Measurements from ENCODE around the gene GOLGA5. TPM values are rescaled to one million over a fixed set of nuclear protein-coding genes. Genes with fewer than 3 reads are reported as not detected.

Gene GOLGA5
- total and polyA plus RNA-seq, 2 of the 13 experiments (the other 11 are each of a cell fraction or from before 2014, with no cell fraction given) = 31.0 to 40.0 TPM

DNA sequence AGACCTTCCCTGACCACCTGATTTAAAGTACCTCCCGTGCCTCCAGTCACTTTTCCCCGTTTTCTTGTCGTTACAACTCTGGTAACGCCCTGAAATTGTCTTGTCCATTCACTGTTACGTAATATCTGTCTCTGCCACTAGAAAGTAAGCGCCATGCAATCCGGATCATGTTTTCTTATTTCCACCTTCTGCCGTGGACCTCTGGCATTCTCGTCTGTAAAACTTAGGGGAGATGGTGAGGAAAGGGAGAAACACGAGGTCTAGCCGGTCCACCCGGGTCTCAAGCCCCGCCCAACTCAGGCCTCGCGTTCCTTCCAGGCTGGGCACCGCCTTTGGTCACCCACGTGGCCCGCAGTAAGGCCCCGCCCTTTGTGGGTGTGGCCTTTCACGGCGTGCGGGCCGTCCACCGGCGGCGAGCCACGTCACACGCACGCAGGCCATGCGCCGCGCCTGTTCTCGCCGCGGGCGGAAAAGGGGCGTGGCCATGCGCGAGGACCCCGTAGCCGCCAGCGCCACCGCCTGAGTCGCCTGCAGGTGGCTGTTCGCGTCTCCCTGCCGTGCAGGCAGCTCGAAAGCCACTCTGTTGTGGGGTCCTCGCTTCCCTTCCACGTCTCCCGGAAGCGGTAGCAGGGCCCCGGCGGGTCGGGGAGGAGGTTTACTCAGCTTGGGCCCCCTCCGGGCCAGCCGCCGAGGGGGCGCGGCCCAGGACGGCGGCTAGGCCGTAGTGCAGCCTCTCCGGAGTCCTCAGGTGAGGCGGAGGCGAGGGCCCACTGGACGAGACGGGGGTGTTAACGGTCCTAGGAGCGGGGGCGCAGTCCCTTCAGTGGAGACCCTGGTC lies at the start of gene GOLGA5 (continued):
- TF ChIP-seq, protein P1, sequence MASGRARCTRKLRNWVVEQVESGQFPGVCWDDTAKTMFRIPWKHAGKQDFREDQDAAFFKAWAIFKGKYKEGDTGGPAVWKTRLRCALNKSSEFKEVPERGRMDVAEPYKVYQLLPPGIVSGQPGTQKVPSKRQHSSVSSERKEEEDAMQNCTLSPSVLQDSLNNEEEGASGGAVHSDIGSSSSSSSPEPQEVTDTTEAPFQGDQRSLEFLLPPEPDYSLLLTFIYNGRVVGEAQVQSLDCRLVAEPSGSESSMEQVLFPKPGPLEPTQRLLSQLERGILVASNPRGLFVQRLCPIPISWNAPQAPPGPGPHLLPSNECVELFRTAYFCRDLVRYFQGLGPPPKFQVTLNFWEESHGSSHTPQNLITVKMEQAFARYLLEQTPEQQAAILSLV (CRISPR knock-in tag; IDR thresholded peaks at IDR 0.05; ENCODE audit: borderline replicate concordance) = peak; percentile 84; the same call in 1 of the 2 replicates
- TF ChIP-seq ZNF562 (CRISPR knock-in tag; IDR thresholded peaks at IDR 0.05; ENCODE audit: borderline replicate concordance) (no peak), MEF2D (CRISPR knock-in tag; IDR thresholded peaks at IDR 0.05) (no peak), BCL6 (CRISPR knock-in tag; IDR thresholded peaks at IDR 0.05) (peak; percentile 56; the same call in 1 of the 2 replicates), ZNF713 (CRISPR knock-in tag; IDR thresholded peaks at IDR 0.05) (no peak), NFYC (CRISPR knock-in tag; IDR thresholded peaks at IDR 0.05) (peak; percentile 82), ELF1 (CRISPR knock-in tag; IDR thresholded peaks at IDR 0.05) (peak; percentile 99), ZNF230 (CRISPR knock-in tag; IDR thresholded peaks at IDR 0.05) (no peak; the same call in 1 of the 2 replicates), ZSCAN12 (CRISPR knock-in tag; IDR thresholded peaks at IDR 0.05) (no peak), ZNF180 (CRISPR knock-in tag; IDR thresholded peaks at IDR 0.05; ENCODE audit: borderline replicate concordance, low read depth) (no peak), ELF3 (CRISPR knock-in tag; IDR thresholded peaks at IDR 0.05) (peak; percentile 66), ZNF205 (CRISPR knock-in tag; IDR thresholded peaks at IDR 0.05) (no peak; the same call in none of the 2 replicates), ZMYM4 (CRISPR knock-in tag; IDR thresholded peaks at IDR 0.05) (peak; percentile 96)
- TF ChIP-seq, protein P2, sequence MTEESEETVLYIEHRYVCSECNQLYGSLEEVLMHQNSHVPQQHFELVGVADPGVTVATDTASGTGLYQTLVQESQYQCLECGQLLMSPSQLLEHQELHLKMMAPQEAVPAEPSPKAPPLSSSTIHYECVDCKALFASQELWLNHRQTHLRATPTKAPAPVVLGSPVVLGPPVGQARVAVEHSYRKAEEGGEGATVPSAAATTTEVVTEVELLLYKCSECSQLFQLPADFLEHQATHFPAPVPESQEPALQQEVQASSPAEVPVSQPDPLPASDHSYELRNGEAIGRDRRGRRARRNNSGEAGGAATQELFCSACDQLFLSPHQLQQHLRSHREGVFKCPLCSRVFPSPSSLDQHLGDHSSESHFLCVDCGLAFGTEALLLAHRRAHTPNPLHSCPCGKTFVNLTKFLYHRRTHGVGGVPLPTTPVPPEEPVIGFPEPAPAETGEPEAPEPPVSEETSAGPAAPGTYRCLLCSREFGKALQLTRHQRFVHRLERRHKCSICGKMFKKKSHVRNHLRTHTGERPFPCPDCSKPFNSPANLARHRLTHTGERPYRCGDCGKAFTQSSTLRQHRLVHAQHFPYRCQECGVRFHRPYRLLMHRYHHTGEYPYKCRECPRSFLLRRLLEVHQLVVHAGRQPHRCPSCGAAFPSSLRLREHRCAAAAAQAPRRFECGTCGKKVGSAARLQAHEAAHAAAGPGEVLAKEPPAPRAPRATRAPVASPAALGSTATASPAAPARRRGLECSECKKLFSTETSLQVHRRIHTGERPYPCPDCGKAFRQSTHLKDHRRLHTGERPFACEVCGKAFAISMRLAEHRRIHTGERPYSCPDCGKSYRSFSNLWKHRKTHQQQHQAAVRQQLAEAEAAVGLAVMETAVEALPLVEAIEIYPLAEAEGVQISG (CRISPR knock-in tag; IDR thresholded peaks at IDR 0.05) = peak; percentile 84
- TF ChIP-seq, protein P3, sequence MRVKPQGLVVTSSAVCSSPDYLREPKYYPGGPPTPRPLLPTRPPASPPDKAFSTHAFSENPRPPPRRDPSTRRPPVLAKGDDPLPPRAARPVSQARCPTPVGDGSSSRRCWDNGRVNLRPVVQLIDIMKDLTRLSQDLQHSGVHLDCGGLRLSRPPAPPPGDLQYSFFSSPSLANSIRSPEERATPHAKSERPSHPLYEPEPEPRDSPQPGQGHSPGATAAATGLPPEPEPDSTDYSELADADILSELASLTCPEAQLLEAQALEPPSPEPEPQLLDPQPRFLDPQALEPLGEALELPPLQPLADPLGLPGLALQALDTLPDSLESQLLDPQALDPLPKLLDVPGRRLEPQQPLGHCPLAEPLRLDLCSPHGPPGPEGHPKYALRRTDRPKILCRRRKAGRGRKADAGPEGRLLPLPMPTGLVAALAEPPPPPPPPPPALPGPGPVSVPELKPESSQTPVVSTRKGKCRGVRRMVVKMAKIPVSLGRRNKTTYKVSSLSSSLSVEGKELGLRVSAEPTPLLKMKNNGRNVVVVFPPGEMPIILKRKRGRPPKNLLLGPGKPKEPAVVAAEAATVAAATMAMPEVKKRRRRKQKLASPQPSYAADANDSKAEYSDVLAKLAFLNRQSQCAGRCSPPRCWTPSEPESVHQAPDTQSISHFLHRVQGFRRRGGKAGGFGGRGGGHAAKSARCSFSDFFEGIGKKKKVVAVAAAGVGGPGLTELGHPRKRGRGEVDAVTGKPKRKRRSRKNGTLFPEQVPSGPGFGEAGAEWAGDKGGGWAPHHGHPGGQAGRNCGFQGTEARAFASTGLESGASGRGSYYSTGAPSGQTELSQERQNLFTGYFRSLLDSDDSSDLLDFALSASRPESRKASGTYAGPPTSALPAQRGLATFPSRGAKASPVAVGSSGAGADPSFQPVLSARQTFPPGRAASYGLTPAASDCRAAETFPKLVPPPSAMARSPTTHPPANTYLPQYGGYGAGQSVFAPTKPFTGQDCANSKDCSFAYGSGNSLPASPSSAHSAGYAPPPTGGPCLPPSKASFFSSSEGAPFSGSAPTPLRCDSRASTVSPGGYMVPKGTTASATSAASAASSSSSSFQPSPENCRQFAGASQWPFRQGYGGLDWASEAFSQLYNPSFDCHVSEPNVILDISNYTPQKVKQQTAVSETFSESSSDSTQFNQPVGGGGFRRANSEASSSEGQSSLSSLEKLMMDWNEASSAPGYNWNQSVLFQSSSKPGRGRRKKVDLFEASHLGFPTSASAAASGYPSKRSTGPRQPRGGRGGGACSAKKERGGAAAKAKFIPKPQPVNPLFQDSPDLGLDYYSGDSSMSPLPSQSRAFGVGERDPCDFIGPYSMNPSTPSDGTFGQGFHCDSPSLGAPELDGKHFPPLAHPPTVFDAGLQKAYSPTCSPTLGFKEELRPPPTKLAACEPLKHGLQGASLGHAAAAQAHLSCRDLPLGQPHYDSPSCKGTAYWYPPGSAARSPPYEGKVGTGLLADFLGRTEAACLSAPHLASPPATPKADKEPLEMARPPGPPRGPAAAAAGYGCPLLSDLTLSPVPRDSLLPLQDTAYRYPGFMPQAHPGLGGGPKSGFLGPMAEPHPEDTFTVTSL (CRISPR knock-in tag; IDR thresholded peaks at IDR 0.05; ENCODE audit: borderline replicate concordance) = 0 out of 2 replicates have a peak, but pooled peaks have one; percentile 32
- TF ChIP-seq, protein P4, sequence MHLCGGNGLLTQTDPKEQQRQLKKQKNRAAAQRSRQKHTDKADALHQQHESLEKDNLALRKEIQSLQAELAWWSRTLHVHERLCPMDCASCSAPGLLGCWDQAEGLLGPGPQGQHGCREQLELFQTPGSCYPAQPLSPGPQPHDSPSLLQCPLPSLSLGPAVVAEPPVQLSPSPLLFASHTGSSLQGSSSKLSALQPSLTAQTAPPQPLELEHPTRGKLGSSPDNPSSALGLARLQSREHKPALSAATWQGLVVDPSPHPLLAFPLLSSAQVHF (CRISPR knock-in tag; IDR thresholded peaks at IDR 0.05) = peak; percentile 74; the same call in 1 of the 2 replicates
- TF ChIP-seq, protein P5, sequence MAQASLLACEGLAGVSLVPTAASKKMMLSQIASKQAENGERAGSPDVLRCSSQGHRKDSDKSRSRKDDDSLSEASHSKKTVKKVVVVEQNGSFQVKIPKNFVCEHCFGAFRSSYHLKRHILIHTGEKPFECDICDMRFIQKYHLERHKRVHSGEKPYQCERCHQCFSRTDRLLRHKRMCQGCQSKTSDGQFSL (CRISPR knock-in tag; IDR thresholded peaks at IDR 0.05) = no peak; the same call in 1 of the 2 replicates

All from HepG2 (cell line).